ENCODE data around the gene ZHX3.

The ZHX3 gene

GRCh38 chr20:41167118-41167470 lies 150.4 kb downstream of the ZHX3 start:
- peaks cover 98% of the 10 kb centered on the region for H3K36me3 ChIP-seq (ENCODE audit: insufficient read depth, low read length)
- TF ChIP-seq CTCF (conservative IDR thresholded peaks at IDR 0.05; ENCODE audit: low read length) = no peak
- TF ChIP-seq EZH2phosphoT487 (IDR thresholded peaks at IDR 0.05; ENCODE audit: borderline replicate concordance) = no peak
- no peak overlapping the region for H2AFZ ChIP-seq (ENCODE audit: low read length)
- no peak overlapping the region for H3K4me2 ChIP-seq (ENCODE audit: low read depth, low read length, poor library complexity, severe bottlenecking)
- no peak overlapping the region for H3K4me3 ChIP-seq (ENCODE audit: low read length, poor library complexity, severe bottlenecking)
- no peaks in the 10 kb centered on the region for H3F3A ChIP-seq (ENCODE audit: low read depth)
- H4K20me1 ChIP-seq (ENCODE audit: insufficient read depth, low read length, poor library complexity, severe bottlenecking) = peaks cover 53% of the 10 kb centered on the region
- no peaks in the 10 kb centered on the region for H3K9me2 ChIP-seq (replicated peaks; ENCODE audit: low read depth, low read length)
- no peaks in the 10 kb centered on the region; the same call in 1 of the 2 replicates for H3K79me2 ChIP-seq (ENCODE audit: insufficient read depth, low read length)
- peaks cover 13% of the 10 kb centered on the region for H3K4me1 ChIP-seq (ENCODE audit: insufficient read depth, low read length, poor library complexity, severe bottlenecking)
- no peaks in the 10 kb centered on the region for H3K27me3 ChIP-seq (ENCODE audit: insufficient read depth, low read length, poor library complexity, severe bottlenecking)
- no peak overlapping the region for H3K9ac ChIP-seq (ENCODE audit: low read depth, low read length, poor library complexity, severe bottlenecking)
- H3K9me3 ChIP-seq (ENCODE audit: insufficient read depth, low read depth, low read length) = no peaks in the 10 kb centered on the region

GRCh38 chr20:41166201-41167117 lies 151.1 kb downstream of the ZHX3 start:
- H3F3A ChIP-seq (ENCODE audit: low read depth) = no peaks in the 10 kb centered on the region
- no peak overlapping the region for H3K4me3 ChIP-seq (ENCODE audit: low read length, poor library complexity, severe bottlenecking)
- peaks cover 53% of the 10 kb centered on the region for H4K20me1 ChIP-seq (ENCODE audit: insufficient read depth, low read length, poor library complexity, severe bottlenecking)
- no peaks in the 10 kb centered on the region for H3K27me3 ChIP-seq (ENCODE audit: insufficient read depth, low read length, poor library complexity, severe bottlenecking)
- H2AFZ ChIP-seq (ENCODE audit: low read length) = no peak overlapping the region
- no peak for TF ChIP-seq EZH2phosphoT487 (IDR thresholded peaks at IDR 0.05; ENCODE audit: borderline replicate concordance)
- TF ChIP-seq CTCF (conservative IDR thresholded peaks at IDR 0.05; ENCODE audit: low read length) = no peak
- peaks cover 13% of the 10 kb centered on the region for H3K4me1 ChIP-seq (ENCODE audit: insufficient read depth, low read length, poor library complexity, severe bottlenecking)
- H3K4me2 ChIP-seq (ENCODE audit: low read depth, low read length, poor library complexity, severe bottlenecking) = no peak overlapping the region
- H3K79me2 ChIP-seq (ENCODE audit: insufficient read depth, low read length) = no peaks in the 10 kb centered on the region; the same call in 1 of the 2 replicates
- H3K9me2 ChIP-seq (replicated peaks; ENCODE audit: low read depth, low read length) = no peaks in the 10 kb centered on the region
- peaks cover 98% of the 10 kb centered on the region for H3K36me3 ChIP-seq (ENCODE audit: insufficient read depth, low read length)
- H3K9me3 ChIP-seq (ENCODE audit: insufficient read depth, low read depth, low read length) = no peaks in the 10 kb centered on the region
- H3K9ac ChIP-seq (ENCODE audit: low read depth, low read length, poor library complexity, severe bottlenecking) = no peak overlapping the region

- Histone ChIP-seq H3K4me1 (ENCODE audit: insufficient read depth, low read length, poor library complexity, severe bottlenecking) (peaks cover 13% of the 10 kb centered on the region), H3K4me3 (ENCODE audit: low read length, poor library complexity, severe bottlenecking) (no peak overlapping the region), H3K36me3 (ENCODE audit: insufficient read depth, low read length) (peaks cover 100% of the 10 kb centered on the region), H3K4me2 (ENCODE audit: low read depth, low read length, poor library complexity, severe bottlenecking) (no peak overlapping the region), H4K20me1 (ENCODE audit: insufficient read depth, low read length, poor library complexity, severe bottlenecking) (peaks cover 59% of the 10 kb centered on the region), H2AFZ (ENCODE audit: low read length) (no peak overlapping the region), H3K27me3 (ENCODE audit: insufficient read depth, low read length, poor library complexity, severe bottlenecking) (no peaks in the 10 kb centered on the region), H3F3A (ENCODE audit: low read depth) (no peaks in the 10 kb centered on the region), H3K9me3 (ENCODE audit: insufficient read depth, low read depth, low read length) (no peaks in the 10 kb centered on the region), H3K9me2 (replicated peaks; ENCODE audit: low read depth, low read length) (no peaks in the 10 kb centered on the region), H3K9ac (ENCODE audit: low read depth, low read length, poor library complexity, severe bottlenecking) (no peak overlapping the region), H3K79me2 (ENCODE audit: insufficient read depth, low read length) (peaks cover 10% of the 10 kb centered on the region; the same call in 1 of the 2 replicates)
- TF ChIP-seq CTCF (conservative IDR thresholded peaks at IDR 0.05; ENCODE audit: low read length) (no peak), EZH2phosphoT487 (IDR thresholded peaks at IDR 0.05; ENCODE audit: borderline replicate concordance) (no peak)
Observed at GRCh38 chr20:41165001-41165882, 152.3 kb downstream of the ZHX3 start.
